ENCODE results near the gene MUS81.

The MUS81 gene

DNA sequence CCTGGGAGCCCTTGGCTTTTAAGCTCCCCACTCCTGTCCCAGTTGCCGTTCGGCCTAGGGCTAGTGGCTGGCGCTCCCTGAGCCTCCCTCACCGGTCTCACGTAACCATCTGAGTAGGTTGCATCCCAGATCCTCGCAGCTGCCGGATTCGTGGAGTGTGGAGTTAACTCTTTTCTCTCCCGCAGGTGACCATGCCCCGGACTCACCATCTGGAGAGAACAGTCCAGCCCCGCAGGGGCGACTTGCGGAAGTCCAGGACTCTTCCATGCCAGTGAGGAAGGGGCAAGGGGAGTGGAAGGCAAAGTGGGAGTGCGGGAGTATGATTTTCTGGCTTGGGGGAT lies 902 bp downstream of the MUS81 start:
- FAIRE-seq = no peak

GRCh38 chr11:65861533-65862183 lies 1.4 kb downstream of the MUS81 start:
- no peak for FAIRE-seq

- no peak for FAIRE-seq
Measured at GRCh38 chr11:65862191-65862735, 2.0 kb downstream of the MUS81 start.

DNA sequence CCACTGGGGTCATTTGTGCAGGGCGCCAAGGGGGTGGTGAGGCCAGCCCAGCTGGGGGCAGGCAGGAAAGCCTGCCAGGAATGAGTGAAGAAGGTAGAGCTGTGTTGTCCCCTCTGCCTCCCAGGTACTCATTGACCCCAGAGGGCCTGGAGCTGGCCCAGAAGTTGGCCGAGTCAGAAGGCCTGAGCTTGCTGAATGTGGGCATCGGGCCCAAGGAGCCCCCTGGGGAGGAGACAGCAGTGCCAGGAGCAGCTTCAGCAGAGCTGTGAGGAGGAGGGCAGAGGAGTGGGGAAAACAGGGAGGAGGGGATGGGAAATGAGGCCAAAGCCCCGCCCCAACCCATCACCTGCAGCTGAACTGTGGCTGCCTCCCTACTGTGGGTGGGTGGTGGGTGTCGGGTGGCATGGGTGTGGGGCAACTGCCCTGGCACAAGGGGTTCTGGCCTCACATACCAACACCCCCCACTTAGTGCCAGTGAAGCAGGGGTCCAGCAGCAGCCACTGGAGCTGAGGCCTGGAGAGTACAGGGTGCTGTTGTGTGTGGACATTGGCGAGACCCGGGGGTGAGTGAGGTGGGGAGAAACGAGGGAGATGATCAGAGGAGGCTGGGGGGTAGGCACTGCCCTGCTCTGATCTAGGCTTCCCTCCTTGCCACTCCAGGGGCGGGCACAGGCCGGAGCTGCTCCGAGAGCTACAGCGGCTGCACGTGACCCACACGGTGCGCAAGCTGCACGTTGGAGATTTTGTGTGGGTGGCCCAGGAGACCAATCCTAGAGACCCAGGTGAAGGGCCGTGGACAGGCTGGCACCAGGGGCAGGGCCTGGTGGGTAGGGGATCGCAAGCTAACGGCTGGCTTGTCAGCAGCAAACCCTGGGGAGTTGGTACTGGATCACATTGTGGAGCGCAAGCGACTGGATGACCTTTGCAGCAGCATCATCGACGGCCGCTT lies 3.0 kb downstream of the MUS81 start:
- no peak for FAIRE-seq

DNA sequence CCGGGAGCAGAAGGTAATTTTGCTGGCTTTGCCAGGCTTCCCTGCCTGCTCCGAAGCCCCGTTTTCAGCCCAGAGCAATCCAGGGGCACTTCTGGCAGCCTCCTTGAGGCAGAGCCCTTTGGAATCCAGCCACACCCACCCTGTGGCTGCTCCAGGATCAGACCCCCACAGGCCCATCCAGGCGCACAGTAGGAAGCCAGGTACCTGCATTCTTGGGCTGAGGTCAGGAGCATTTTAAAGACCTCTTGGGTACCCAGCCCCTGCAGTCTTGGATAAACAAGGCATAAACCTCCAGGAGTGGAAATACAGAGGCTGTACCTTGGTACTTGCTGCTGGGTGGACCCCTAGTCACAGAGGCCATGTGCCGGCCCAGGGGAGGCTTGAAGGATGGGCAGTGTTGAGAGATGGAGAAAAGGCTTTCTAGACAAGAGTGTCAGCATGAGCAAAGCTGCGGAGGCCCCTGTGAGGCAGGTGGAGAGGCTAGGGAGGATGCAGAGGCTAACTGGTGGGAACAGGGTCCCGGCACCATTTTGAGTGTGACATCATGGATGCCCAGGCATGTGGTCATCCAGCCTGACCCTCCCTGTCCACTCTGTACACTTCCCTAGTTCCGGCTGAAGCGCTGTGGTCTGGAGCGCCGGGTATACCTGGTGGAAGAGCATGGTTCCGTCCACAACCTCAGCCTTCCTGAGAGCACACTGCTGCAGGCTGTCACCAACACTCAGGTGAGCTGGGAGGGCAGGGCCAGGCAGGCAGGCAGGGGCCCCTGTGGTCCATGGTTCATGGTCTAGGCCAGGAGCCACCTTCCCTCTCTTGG lies 3.9 kb downstream of the MUS81 start:
- FAIRE-seq = no peak

DNA sequence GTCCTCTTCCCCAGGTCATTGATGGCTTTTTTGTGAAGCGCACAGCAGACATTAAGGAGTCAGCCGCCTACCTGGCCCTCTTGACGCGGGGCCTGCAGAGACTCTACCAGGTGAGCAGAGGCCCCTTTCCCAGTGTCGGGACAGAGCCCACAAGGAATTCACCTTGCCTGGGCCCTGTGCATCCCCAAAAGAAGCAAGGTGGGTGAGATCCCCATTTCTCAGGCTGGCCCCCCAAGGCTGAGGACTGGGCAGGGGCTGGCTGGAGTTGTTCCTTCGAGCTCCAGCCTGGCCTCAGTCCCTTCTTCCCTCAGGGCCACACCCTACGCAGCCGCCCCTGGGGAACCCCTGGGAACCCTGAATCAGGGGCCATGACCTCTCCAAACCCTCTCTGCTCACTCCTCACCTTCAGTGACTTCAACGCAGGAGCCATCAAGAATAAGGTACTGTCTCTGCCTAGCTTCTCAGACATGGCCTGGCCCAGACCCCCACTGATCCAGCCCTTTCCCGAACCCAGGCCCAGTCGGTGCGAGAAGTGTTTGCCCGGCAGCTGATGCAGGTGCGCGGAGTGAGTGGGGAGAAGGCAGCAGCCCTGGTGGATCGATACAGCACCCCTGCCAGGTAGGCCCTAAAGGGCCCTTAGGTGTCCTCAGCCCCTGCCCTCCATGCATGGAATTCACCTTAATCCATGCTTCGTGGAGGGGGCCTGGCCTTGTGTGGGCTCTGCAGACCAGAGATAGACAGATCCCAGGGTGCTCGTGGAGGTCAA lies 4.7 kb downstream of the MUS81 start:
- no peak for FAIRE-seq

- no peak for FAIRE-seq
Measured at GRCh38 chr11:65865550-65866172, 5.4 kb downstream of the MUS81 start.

- no peak for FAIRE-seq
Measured at GRCh38 chr11:65866509-65867283, 6.5 kb downstream of the MUS81 start.

GRCh38 chr11:65867284-65868071 lies 7.2 kb downstream of the MUS81 start:
- no peak for FAIRE-seq

GRCh38 chr11:65868076-65868667 lies 7.9 kb downstream of the MUS81 start:
- FAIRE-seq = no peak

DNA sequence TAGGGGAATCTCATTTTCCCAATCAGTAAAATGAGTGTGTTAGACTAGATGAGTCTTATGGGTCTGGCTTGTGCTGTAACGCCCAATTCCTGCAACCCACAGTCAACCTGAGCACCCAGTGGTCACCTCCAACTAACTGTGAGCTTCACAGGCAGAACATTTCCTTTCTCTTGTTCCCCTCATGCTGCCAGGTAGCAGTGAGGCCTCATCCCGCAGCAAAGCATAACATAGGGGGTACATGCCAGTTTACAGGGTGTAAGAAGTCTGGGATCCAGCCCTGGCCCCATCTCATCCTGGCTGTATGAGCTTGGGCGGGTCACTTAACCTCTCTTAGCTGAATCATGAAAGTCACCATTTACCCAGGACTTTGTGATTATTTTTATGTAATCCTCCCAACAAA lies 8.7 kb downstream of the MUS81 start:
- FAIRE-seq = no peak

DNA sequence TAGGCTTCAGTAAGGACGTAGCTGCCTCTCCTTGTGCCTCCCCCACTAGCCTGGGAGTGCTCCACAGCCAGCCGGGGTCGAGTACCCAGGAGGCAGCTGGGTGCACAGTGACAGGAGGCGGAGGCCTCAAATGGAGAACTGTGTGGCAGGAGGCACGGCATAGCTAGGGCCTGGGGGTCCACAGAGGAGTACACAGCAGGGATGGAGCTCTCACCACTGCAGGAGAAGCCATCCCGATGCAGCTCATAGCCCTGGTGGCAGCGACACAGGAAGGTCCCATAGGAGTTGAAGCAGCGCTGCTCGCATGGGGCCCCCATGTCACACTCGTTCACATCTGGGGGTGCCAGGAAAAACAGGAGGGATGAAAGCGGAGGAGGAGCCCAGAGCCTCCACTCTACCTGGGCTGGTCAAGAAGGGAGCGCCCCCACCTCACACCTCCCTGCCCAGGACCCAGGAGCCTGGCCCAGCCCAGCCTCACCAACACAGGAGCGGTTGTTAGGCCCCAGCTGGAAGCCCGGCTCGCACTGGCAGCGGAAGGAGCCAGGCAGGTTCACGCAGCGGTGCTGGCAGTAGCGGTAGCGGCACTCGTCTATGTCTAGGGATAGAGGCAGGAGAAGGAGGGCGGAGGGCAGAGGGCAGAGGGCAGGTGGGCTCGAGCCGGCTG lies 9.5 kb downstream of the MUS81 start:
- no peak for FAIRE-seq

- FAIRE-seq = no peak
Measured at GRCh38 chr11:65870307-65870658, 10.1 kb downstream of the MUS81 start.

DNA sequence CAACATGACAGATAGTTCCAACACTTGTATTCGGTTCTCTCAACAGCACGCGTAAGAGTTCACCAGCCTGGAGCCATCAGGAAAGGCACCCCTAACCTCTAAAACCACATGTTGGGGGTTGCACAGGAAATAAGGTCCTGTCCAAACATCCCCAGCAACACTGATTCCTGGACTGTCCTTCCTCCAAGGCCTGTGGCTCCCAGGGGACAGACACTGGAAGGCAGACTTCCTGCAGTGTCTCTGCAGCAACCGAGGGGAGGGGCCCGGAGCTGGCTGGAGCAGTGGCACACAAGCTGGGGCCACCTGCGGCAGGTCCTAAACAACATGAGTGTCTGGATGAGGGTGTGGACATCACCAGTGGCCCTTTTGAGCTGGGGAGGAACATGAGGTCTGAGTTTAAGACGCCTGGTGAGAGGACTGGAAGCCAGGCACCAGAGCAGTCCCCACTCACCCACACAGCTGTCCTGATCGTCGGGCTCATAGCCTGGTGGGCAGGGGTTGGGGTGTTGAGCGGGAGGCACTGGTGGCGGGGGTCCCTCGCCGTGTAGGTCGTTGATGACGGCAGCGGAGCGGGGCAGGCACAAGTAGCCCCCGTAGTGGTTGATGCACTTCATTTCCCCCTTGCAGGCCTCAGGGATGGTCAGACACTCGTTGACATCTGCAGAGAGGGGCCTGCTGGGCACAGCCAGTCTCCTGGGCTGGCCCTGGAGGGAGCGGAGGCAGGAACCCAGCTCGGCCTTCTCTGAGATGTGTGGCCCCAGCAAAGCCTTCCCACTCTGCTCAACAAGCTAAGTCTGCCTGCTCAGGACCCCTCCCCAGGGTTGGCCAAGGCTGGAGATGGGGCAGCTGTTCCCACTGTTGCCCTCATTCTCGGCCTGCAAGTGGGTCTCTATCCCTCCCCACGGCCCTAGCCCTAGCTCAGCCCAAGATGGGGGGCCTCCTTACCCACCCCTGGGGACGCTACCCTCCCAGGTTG lies 10.8 kb downstream of the MUS81 start:
- FAIRE-seq = no peak

DNA sequence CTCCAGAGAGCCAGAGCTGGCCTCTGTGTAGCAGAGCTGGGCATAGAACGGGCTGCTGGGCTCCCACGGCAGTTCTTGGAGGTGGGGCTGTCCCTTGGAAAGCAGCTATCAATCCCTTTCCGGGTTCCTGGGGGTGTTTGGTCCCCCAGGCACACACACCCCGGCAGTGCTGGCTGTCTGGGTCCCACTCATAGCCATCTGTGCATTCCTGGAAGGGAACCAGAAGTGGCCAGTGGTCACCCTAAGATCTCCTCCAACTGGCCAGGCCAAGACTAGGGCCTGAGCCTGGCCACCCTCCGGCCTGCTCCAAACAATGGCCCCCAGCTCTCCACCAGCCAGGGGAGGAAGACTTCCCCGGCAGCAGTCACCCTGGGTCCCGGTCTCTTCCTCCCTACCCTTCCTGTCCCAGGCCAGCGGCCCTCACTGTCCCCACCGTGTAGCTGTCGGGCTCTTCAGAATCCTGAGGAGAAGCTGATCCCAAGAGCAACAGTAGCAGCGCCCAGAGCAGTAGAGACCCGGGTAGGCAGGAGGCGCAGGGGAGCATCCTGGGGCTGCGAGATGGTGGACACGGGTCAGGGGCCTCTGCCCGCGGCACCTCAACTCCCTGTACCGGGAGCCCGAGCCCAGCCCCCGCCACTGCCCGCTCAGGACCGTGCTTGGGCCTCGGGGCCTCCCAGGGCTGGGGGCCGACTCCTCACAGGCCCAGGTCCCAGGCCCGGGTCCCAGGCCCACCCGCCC lies 11.7 kb downstream of the MUS81 start:
- FAIRE-seq = no peak

- FAIRE-seq = no peak
Measured at GRCh38 chr11:65872586-65873317, 12.5 kb downstream of the MUS81 start, which contains the start of gene EFEMP2. EFEMP2 (minus strand) TSS chr11:65872800; CDS start chr11:65872354, 446 bp downstream.
